Spinal cord (tissue), 10 donors: ENCODE results near the gene CYB561D1. TPM values are rescaled to one million over a fixed set of nuclear protein-coding genes. Genes with fewer than 3 reads are reported as not detected.

Experiments used
- DNase-seq, 6 donors: peaks; one replicate each; pipeline versions ENCODE4 v3.0.0 to v3.0.0-alpha.2; 2013 to 2015; ENCODE audit warnings: low spot score in 6 of 6, low read depth in 4 of 6
- H3K27ac ChIP-seq: one replicate; pipeline ENCODE4 v1.5.1; 2013; ENCODE audit warnings: low read depth, low read length, control low read depth
- H3K27me3 ChIP-seq: one replicate; pipeline ENCODE4 v1.6.1; 2013; ENCODE audit warnings: low read length; ENCODE audit not compliant: control insufficient read depth, insufficient read depth
- H3K36me3 ChIP-seq: one replicate; pipeline ENCODE4 v1.6.1; 2013; ENCODE audit warnings: low read length; ENCODE audit not compliant: control insufficient read depth, insufficient read depth
- H3K4me1 ChIP-seq: one replicate; pipeline ENCODE4 v1.6.1; 2013; ENCODE audit warnings: low read length; ENCODE audit not compliant: control insufficient read depth, insufficient read depth
- H3K4me3 ChIP-seq: one replicate; pipeline ENCODE4 v1.5.1; 2013; ENCODE audit warnings: low read depth, low read length, control low read depth
- H3K9me3 ChIP-seq: one replicate; pipeline ENCODE4 v1.6.1; 2013; ENCODE audit warnings: low read length; ENCODE audit not compliant: control insufficient read depth, insufficient read depth
- WGBS: methylation state at CpG from one replicate; pipeline ENCODE4 v1.1.5; 2013; ENCODE audit warnings: missing lambda C conversion rate; ENCODE audit not compliant: insufficient coverage; 5-methylcytosine and 5-hydroxymethylcytosine counted together
- polyA plus RNA-seq, 2 donors: library from polyadenylated mRNA; unstranded; fragments of 120-200 nt; gene quantifications; one replicate each; pipeline ENCODE4 v1.2.1, GENCODE V29; 2013; ENCODE audit not compliant: insufficient read length in 2 of 2
- total RNA-seq, 2 donors: library from RNA; depleted of rRNA in 1 of 2; stranded (reverse); fragments of 120-200 nt in 1 of 2; fragments of >200 nt in 1 of 2; gene quantifications; one replicate each; pipeline versions ENCODE4 v1.2.3 to v1.2.4, GENCODE V29; 2013 to 2014
- donor health status: healthy.

Gene CYB561D1
- total and polyA plus RNA-seq, 4 donors, result 4.7 to 8.5 (median 6.8) TPM

DNA sequence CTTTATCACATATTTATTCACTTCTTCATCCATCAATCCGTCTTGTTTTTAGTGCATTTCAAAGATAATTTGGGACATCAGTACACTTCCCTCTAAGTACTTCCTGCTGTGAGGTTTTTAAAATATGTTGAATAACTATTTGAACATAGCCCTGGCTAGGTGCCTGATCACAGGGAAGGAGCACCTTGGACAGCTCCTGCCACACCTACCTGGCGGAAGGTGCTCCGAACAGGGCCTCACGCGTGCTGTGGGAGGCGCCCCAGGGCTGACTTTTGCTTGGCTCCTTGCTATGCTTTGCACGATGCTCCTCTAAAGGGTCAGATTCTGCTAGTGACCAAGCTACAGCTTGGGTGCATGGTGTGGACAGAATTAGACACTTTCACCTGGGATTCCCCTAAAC lies 15.1 kb upstream of the CYB561D1 start:
- Histone ChIP-seq H3K27ac (no peak overlapping the region), H3K36me3 (no peaks in the 10 kb centered on the region), H3K4me1 (peaks cover 10% of the 10 kb centered on the region), H3K27me3 (peaks cover 20% of the 10 kb centered on the region), H3K4me3 (no peak overlapping the region), H3K9me3 (no peaks in the 10 kb centered on the region)
- no peak for DNase-seq
- 25% methylated on average over 6 of the region's 7 CpGs for WGBS

DNA sequence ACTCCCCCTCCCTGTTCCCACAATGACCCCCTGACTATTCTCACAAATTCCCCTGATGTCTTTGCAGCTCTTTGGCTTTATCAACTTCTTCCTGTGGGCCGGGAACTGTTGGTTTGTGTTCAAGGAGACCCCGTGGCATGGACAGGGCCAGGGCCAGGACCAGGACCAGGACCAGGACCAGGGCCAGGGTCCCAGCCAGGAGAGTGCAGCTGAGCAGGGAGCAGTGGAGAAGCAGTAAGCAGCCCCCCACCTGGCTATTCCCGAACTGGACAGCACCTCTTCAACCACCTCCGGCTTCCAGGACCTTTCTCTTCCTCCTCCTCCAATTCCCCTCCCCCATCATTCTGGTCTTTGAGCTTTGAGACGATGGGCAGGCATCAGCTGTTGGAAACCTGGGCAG lies 14.6 kb upstream of the CYB561D1 start:
- peaks cover 20% of the 10 kb centered on the region for H3K27me3 ChIP-seq
- H3K36me3 ChIP-seq, result no peaks in the 10 kb centered on the region
- H3K9me3 ChIP-seq, result no peaks in the 10 kb centered on the region
- no peak for DNase-seq
- H3K27ac ChIP-seq, result no peak overlapping the region
- peaks cover 12% of the 10 kb centered on the region for H3K4me1 ChIP-seq
- no peak overlapping the region for H3K4me3 ChIP-seq
- WGBS, result 68% methylated on average over 5 of the region's 5 CpGs

DNA sequence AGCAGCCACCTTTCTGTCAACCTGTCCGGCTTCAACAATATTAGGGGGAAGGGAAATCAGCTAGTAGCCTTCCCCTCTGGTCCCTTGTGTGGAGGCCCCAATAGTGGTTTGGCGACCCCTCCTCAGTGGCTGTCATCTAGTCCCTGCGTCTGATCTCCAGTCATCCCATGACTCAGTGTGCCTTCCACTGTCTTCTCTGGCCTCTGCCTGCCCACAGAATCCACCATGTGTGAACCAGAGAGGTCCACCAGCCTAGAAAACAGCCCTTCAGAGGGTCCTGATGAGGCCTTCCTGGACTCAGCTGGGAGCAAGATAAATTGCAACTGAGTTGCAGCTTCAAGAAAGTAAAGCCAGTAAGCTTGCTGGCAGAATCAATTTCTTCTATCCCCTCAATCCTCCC lies 14.0 kb upstream of the CYB561D1 start:
- no peak overlapping the region for H3K27ac ChIP-seq
- no peaks in the 10 kb centered on the region for H3K36me3 ChIP-seq
- peaks cover 18% of the 10 kb centered on the region for H3K4me1 ChIP-seq
- no peak for DNase-seq
- H3K4me3 ChIP-seq, result no peak overlapping the region
- 100% methylated on average over 3 of the region's 3 CpGs for WGBS
- H3K9me3 ChIP-seq, result no peaks in the 10 kb centered on the region
- peaks cover 20% of the 10 kb centered on the region for H3K27me3 ChIP-seq

DNA sequence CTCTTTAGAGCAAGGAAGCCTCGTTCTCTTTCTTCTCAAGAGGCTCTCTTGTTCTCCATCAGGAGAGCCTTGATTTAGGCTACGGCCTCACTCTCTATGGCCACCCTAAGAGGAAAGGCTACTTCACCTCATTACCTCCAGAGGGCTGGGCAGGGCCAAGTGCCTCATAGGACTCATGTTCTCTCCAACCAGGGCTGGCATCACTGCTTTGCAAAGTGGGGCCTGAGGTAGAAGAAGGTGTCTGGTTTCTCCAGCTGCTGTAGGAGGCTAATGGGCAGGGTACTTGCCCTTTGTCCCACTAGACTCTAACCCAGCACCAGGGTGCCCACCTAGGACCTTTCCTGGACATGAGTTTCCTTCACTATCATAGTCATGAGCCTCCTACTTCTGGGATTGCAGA lies 12.2 kb upstream of the CYB561D1 start:
- DNase-seq, result no peak
- H3K4me3 ChIP-seq, result no peak overlapping the region
- H3K4me1 ChIP-seq, result peaks cover 20% of the 10 kb centered on the region
- peaks cover 12% of the 10 kb centered on the region for H3K27me3 ChIP-seq
- no peaks in the 10 kb centered on the region for H3K9me3 ChIP-seq
- no peak overlapping the region for H3K27ac ChIP-seq
- 50% methylated on average over 1 of the region's 2 CpGs for WGBS
- H3K36me3 ChIP-seq, result peaks cover 6% of the 10 kb centered on the region

DNA sequence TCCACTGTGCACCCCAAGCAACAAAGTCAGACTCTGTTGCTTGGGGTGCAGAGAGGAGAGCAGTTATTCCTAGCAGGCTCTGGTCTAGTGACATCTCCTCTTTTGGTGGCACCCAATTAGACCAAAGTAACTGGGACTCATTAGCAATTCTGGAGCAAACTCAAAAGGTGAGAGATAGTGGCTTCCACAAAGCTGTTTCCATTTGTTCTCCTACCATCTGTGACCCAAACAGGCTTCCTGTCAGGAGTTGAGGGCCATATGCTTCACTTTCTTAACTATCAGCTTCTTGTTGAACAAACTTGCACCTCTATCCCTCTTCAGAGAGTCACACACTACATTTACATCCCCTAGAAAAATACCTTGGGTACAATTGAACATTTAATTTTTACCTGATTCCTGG lies 11.7 kb upstream of the CYB561D1 start:
- no peak for DNase-seq

DNA sequence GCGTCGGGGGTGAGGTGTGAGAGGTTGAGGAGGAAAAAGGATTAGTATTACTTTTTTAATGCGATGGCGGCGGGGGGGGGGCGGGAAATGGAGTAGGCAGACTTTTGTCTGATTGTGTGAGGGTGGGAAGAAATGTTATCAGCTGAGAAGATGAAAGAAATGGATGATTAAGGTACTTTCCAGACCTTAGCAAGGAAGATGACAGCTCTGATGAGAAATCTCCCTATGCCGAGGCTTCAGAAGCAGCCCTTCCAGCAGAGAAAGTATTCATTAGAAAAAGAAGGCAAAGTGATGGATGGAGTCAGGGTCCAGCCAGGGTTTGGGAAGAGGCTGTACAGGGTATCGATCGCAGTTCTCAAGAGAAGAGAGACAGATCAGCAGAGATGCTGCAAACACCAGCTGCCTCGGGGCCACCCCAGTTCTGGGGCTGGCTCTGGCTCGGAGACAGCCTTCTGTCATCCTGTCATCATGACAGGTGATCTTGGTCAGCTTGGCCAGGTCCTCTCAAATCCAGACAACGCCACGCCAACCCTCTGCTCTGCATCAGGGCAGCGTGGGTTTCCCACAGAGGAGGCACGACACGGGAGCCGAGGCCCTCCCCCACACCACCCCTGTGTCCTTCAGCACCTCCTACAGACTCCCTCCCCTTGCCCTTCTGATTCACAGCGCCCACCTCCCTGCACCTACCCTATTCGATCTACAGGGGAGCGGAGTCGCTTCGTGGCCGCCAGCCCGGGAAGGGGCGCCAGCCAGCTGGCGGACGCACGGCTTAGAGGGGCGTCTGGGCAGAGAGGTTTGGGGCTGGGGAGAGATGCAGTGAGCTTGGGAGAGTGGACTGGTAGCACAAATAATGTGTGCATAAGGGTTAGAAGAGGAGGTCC lies 10.9 kb upstream of the CYB561D1 start:
- DNase-seq, result peak in 3 of 6 donors; percentile 51 to 94 (median 77)
- Histone ChIP-seq H3K36me3 (peaks cover 18% of the 10 kb centered on the region), H3K4me1 (peaks cover 28% of the 10 kb centered on the region), H3K9me3 (no peaks in the 10 kb centered on the region), H3K4me3 (peak overlapping the region; percentile 69), H3K27ac (peak overlapping the region; percentile 67), H3K27me3 (peaks cover 4% of the 10 kb centered on the region)
- whole genome bisulfite sequencing, result 3% methylated on average over 20 of the region's 29 CpGs

More for the DNA sequence above, 11.7 kb upstream of the CYB561D1 start:
- no peak overlapping the region for H3K4me3 ChIP-seq
- H3K9me3 ChIP-seq, result no peaks in the 10 kb centered on the region
- peaks cover 10% of the 10 kb centered on the region for H3K36me3 ChIP-seq
- H3K4me1 ChIP-seq, result peaks cover 24% of the 10 kb centered on the region
- H3K27me3 ChIP-seq, result peaks cover 10% of the 10 kb centered on the region
- H3K27ac ChIP-seq, result no peak overlapping the region

DNA sequence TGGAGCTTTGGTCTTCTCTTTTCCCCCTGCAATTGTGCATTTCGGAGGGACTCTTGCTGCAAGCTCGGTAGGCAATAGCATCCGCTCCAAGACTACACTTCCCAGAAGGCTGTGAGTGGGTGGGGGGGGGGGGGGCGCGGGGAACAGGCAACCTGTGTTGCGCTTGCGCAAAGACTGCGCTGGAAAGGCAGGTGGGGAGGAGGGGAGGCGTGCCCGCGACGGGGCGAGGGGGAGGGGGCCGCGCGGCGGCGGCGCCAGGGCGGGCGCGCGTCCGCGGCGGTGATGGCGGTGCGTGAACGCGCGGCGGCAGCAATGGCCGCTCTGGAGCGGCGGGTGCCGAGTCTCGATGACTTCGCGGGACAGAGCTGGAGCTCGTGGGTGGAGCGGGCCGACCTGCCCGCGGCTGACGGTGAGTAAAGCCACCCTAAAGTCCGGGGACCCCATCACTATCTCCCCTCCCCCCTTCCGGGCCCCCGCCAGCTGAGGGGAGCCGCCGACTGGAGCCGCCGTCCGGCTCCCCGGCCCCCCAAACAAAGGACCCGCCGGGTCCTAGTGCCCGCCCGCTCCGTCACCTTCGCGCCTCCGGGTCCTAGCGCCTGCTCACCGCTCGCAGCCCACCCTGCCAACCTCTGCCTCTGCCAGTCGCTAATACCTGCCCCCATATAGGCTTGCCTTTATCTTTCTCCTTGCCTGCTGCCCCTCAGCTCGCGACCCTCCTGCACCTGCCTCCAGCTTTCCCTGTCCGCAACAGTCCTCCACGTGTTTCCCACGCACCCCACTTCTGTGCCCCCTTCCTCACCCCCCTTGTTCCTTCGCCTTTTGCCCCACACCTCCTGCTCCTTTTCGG lies 10.0 kb upstream of the CYB561D1 start, which contains the start of gene ATXN7L2:
ATXN7L2 (plus strand) TSS at position 234 of the 847 bp plus-strand sequence; CDS start at position 283, 49 bp downstream.
- Histone ChIP-seq H3K4me1 (peaks cover 28% of the 10 kb centered on the region), H3K36me3 (peaks cover 27% of the 10 kb centered on the region), H3K27ac (peak within 1 kb of the TSS; percentile 95), H3K9me3 (no peaks in the 10 kb centered on the region), H3K27me3 (peaks cover 1% of the 10 kb centered on the region), H3K4me3 (peak within 1 kb of the TSS; percentile 78)
- peak; percentile 74 to 98 (median 87) for DNase-seq
- WGBS, result under 1% methylated on average over 68 of the region's 73 CpGs

DNA sequence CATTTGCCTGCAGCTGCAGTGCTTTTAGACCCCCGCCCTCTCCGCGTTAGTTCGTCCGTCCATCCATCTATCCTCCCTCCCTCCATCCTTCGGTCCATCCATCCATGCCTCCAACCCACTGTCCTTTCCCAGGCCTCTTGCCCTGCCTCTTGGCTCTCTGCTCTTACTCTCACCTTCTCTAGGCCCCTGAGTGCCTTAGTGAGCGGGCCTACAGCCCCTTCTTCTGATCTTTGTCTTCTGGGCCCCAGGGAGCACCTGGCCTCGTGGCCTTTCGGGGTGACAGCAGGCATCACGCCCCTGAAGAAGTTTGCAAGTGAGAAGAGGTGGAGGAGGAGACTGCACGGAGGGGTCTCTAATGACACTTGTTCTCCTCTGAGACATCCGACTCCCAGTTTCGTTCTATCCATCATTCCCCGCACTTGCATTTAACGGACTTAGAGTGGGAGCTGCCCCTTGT lies 9.3 kb upstream of the CYB561D1 start:
- no peak for DNase-seq
- Histone ChIP-seq H3K36me3 (peaks cover 33% of the 10 kb centered on the region), H3K27ac (no peak overlapping the region), H3K9me3 (no peaks in the 10 kb centered on the region), H3K4me3 (peak overlapping the region; percentile 78), H3K27me3 (no peaks in the 10 kb centered on the region), H3K4me1 (peaks cover 28% of the 10 kb centered on the region)
- WGBS, result 0% methylated on average over 11 of the region's 15 CpGs

DNA sequence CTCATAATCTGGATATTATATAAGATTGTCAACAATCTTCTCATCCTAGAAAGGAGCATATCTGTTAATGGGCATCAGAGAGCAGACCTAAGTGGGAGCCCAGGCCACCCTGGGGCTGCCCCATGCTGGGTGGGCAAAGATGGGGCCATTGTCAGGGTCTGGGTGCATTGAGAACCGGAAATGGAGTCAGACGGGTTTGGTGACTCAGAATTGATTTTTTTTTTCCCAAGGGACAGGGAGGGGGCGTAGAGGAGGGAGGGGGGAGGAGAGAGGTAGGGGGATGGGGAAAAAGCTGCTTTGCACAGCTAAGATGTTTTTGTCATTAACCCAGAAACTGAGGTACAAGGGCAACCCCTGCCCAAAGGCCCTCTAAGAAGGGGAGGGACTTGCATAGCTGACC lies 8.9 kb upstream of the CYB561D1 start:
- H3K4me1 ChIP-seq, result peaks cover 28% of the 10 kb centered on the region

More for the DNA sequence above, 8.9 kb upstream of the CYB561D1 start:
- H3K27me3 ChIP-seq, result no peaks in the 10 kb centered on the region
- peak in 1 of 6 donors; percentile 32 for DNase-seq
- H3K27ac ChIP-seq, result no peak overlapping the region
- H3K9me3 ChIP-seq, result no peaks in the 10 kb centered on the region
- 0% methylated on average over 1 of the region's 3 CpGs for WGBS
- peak overlapping the region; percentile 78 for H3K4me3 ChIP-seq
- peaks cover 38% of the 10 kb centered on the region for H3K36me3 ChIP-seq
